HepG2 (cell line): ENCODE data around the gene CAV3. TPM values are rescaled to one million over a fixed set of nuclear protein-coding genes. Genes with fewer than 3 reads are reported as not detected.

Source experiments
- CBFB ChIP-seq: sonication (generic); formaldehyde crosslinking; IDR thresholded peaks from 2 replicates; pipeline ENCODE4 v1.4.0; 2020; ENCODE audit warnings: missing genetic modification reagents
- ETV5 ChIP-seq: IDR thresholded peaks from 2 replicates; pipeline ENCODE4 v1.6.1; 2018; ENCODE audit warnings: missing biosample characterization, missing genetic modification reagents, inconsistent platforms, borderline replicate concordance
- HIVEP1 ChIP-seq: sonication (generic); formaldehyde crosslinking; IDR thresholded peaks from 2 replicates; pipeline ENCODE4 v1.4.0; 2020; ENCODE audit warnings: mild to moderate bottlenecking, missing genetic modification reagents
- HMG20A ChIP-seq: IDR thresholded peaks from 2 replicates; pipeline ENCODE4 v1.6.1; 2016; ENCODE audit warnings: borderline replicate concordance
- HMGA1 ChIP-seq: sonication (generic); formaldehyde crosslinking; conservative IDR thresholded peaks from 2 replicates; pipeline ENCODE4 v1.4.0; 2020; ENCODE audit warnings: missing genetic modification reagents
- ISL2 ChIP-seq: sonication (generic); formaldehyde crosslinking; IDR thresholded peaks from 2 replicates; pipeline ENCODE4 v1.5.0; 2020; ENCODE audit warnings: missing genetic modification reagents
- MAX ChIP-seq: IDR thresholded peaks from 2 replicates; pipeline ENCODE4 v1.6.1; 2012; ENCODE audit warnings: inconsistent platforms
- MIXL1 ChIP-seq: IDR thresholded peaks from 2 replicates; pipeline ENCODE4 v1.6.1; 2016
- PRDM4 ChIP-seq: sonication (generic); formaldehyde crosslinking; IDR thresholded peaks from 2 replicates; pipeline ENCODE4 v1.9.0; 2021; ENCODE audit warnings: missing genetic modification reagents, borderline replicate concordance
- TBX2 ChIP-seq: sonication (generic); formaldehyde crosslinking; IDR thresholded peaks from 2 replicates; pipeline ENCODE4 v1.5.0; 2020; ENCODE audit warnings: missing genetic modification reagents, mild to moderate bottlenecking, borderline replicate concordance
- ZFP91 ChIP-seq: sonication (generic); formaldehyde crosslinking; IDR thresholded peaks from 2 replicates; pipeline ENCODE4 v1.9.0; 2022; ENCODE audit warnings: missing genetic modification reagents, mild to moderate bottlenecking, borderline replicate concordance
- ZKSCAN1 ChIP-seq: fragments of 150-350 bp; IDR thresholded peaks from 2 replicates; pipeline ENCODE4 v1.6.1; 2014; ENCODE audit warnings: low read length
- ZNF260 ChIP-seq: sonication (generic); formaldehyde crosslinking; IDR thresholded peaks from 2 replicates; pipeline ENCODE4 v1.4.0; 2020; ENCODE audit warnings: missing genetic modification reagents, low read depth, mild to moderate bottlenecking, borderline replicate concordance
- ZNF562 ChIP-seq: sonication (generic); formaldehyde crosslinking; IDR thresholded peaks from 2 replicates; pipeline ENCODE4 v1.8.0; 2022; ENCODE audit warnings: missing genetic modification reagents, borderline replicate concordance
- ZNF629 ChIP-seq: sonication (generic); formaldehyde crosslinking; conservative IDR thresholded peaks from 2 replicates; pipeline ENCODE4 v1.5.0; 2020; ENCODE audit warnings: missing genetic modification reagents
- polyA plus RNA-seq, 8 experiments: library from polyadenylated mRNA; depleted of rRNA in 3 of 8; stranded (reverse) in 7 of 8; unstranded in 1 of 8; fragments of >200 nt; fragmentation: Illumina TruSeq in 4 of 8; extraction: Trizol in 4 of 8; gene quantifications; 2 replicates each; pipeline versions ENCODE4 v1.2.1 to v1.2.3, GENCODE V29; 2011 to 2016; ENCODE audit warnings: low read depth in 4 of 8, missing spikeins in 1 of 8, mixed read lengths in 1 of 8; ENCODE audit not compliant: insufficient read depth in 1 of 8
- total RNA-seq, 5 experiments: library from RNA; depleted of rRNA; stranded (reverse); fragments of >200 nt; fragmentation: Illumina TruSeq; extraction: Trizol; gene quantifications; 2 replicates each; pipeline ENCODE4 v1.2.3, GENCODE V29; 2016; ENCODE audit warnings: low read depth in 1 of 5
- TF ChIP-seq, protein P1 (sequence below): IDR thresholded peaks from 2 replicates; pipeline ENCODE4 v1.6.1; 2016; ENCODE audit warnings: low read depth
- TF ChIP-seq, protein P2 (sequence below): sonication (generic); formaldehyde crosslinking; IDR thresholded peaks from 2 replicates; pipeline ENCODE4 v1.4.0; 2020; ENCODE audit warnings: missing genetic modification reagents

Gene CAV3
- total and polyA plus RNA-seq, 2 of the 13 experiments (the other 11 are each of a cell fraction or from before 2014, with no cell fraction given), result not detected

GRCh38 chr3:8767667-8768363 lies 34.2 kb downstream of the CAV3 start (continued):
- TF ChIP-seq, protein P1, sequence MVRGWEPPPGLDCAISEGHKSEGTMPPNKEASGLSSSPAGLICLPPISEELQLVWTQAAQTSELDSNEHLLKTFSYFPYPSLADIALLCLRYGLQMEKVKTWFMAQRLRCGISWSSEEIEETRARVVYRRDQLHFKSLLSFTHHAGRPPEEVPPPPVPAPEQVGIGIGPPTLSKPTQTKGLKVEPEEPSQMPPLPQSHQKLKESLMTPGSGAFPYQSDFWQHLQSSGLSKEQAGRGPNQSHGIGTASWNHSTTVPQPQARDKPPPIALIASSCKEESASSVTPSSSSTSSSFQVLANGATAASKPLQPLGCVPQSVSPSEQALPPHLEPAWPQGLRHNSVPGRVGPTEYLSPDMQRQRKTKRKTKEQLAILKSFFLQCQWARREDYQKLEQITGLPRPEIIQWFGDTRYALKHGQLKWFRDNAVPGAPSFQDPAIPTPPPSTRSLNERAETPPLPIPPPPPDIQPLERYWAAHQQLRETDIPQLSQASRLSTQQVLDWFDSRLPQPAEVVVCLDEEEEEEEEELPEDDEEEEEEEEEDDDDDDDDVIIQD (CRISPR knock-in tag), result no peak
- no peak for TF ChIP-seq ZNF562
- TF ChIP-seq, protein P2, sequence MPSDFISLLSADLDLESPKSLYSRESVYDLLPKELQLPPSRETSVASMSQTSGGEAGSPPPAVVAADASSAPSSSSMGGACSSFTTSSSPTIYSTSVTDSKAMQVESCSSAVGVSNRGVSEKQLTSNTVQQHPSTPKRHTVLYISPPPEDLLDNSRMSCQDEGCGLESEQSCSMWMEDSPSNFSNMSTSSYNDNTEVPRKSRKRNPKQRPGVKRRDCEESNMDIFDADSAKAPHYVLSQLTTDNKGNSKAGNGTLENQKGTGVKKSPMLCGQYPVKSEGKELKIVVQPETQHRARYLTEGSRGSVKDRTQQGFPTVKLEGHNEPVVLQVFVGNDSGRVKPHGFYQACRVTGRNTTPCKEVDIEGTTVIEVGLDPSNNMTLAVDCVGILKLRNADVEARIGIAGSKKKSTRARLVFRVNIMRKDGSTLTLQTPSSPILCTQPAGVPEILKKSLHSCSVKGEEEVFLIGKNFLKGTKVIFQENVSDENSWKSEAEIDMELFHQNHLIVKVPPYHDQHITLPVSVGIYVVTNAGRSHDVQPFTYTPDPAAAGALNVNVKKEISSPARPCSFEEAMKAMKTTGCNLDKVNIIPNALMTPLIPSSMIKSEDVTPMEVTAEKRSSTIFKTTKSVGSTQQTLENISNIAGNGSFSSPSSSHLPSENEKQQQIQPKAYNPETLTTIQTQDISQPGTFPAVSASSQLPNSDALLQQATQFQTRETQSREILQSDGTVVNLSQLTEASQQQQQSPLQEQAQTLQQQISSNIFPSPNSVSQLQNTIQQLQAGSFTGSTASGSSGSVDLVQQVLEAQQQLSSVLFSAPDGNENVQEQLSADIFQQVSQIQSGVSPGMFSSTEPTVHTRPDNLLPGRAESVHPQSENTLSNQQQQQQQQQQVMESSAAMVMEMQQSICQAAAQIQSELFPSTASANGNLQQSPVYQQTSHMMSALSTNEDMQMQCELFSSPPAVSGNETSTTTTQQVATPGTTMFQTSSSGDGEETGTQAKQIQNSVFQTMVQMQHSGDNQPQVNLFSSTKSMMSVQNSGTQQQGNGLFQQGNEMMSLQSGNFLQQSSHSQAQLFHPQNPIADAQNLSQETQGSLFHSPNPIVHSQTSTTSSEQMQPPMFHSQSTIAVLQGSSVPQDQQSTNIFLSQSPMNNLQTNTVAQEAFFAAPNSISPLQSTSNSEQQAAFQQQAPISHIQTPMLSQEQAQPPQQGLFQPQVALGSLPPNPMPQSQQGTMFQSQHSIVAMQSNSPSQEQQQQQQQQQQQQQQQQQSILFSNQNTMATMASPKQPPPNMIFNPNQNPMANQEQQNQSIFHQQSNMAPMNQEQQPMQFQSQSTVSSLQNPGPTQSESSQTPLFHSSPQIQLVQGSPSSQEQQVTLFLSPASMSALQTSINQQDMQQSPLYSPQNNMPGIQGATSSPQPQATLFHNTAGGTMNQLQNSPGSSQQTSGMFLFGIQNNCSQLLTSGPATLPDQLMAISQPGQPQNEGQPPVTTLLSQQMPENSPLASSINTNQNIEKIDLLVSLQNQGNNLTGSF (CRISPR knock-in tag), result no peak
- TF ChIP-seq ZKSCAN1, result no peak
- TF ChIP-seq HMGA1 (CRISPR knock-in tag), result no peak
- TF ChIP-seq HMG20A (CRISPR knock-in tag), result no peak
- 0 out of 2 replicates have a peak, but pooled peaks have one; percentile 15 for TF ChIP-seq ZFP91 (CRISPR knock-in tag)
- TF ChIP-seq HIVEP1, result no peak
- TF ChIP-seq TBX2 (CRISPR knock-in tag), result no peak
- peak; percentile 45; the same call in 1 of the 2 replicates for TF ChIP-seq CBFB (CRISPR knock-in tag)
- TF ChIP-seq MIXL1, result no peak
- peak; percentile 35; the same call in 1 of the 2 replicates for TF ChIP-seq MAX
- no peak for TF ChIP-seq ISL2 (CRISPR knock-in tag)
- TF ChIP-seq ZNF629 (CRISPR knock-in tag), result no peak
- no peak for TF ChIP-seq PRDM4 (CRISPR knock-in tag)
- TF ChIP-seq ETV5 (CRISPR knock-in tag), result no peak
- TF ChIP-seq ZNF260 (CRISPR knock-in tag), result no peak
